Transverse colon (tissue), 4 donors: Measurements from ENCODE around the gene HES4. TPM values are rescaled to one million over a fixed set of nuclear protein-coding genes. Genes with fewer than 3 reads are reported as not detected.

Experiments used
- DNase-seq: peaks from one replicate; pipeline ENCODE4 v3.0.0-alpha.2; 2019
- H3K27ac ChIP-seq, 4 donors: fragments of 200-600 bp; sonication (generic); 2 replicates each; pipeline ENCODE4 v1.5.1; 2016 to 2018; ENCODE audit warnings: inconsistent platforms in 4 of 4
- H3K27me3 ChIP-seq: fragments of 200-600 bp; sonication (generic); 2 replicates; pipeline ENCODE4 v1.5.1; 2017; ENCODE audit warnings: inconsistent platforms
- H3K36me3 ChIP-seq, 4 donors: fragments of 200-600 bp; sonication (generic); 2 replicates each; pipeline ENCODE4 v1.5.1; 2017 to 2019; ENCODE audit warnings: inconsistent platforms in 4 of 4
- H3K4me1 ChIP-seq, 4 donors: fragments of 200-600 bp; sonication (generic); 2 replicates each; pipeline ENCODE4 v1.5.1; 2017 to 2020; ENCODE audit warnings: inconsistent platforms in 4 of 4
- H3K4me3 ChIP-seq, 4 donors: fragments of 200-600 bp; sonication (generic); 1 replicate in 1 of 4; 2 replicates in 3 of 4; pipeline versions ENCODE4 v1.5.1 to v1.6.1; 2017 to 2019; ENCODE audit warnings: inconsistent platforms in 4 of 4
- H3K9me3 ChIP-seq, 2 donors: fragments of 200-600 bp; sonication (generic); 2 replicates each; pipeline ENCODE4 v1.5.1; 2017 to 2019; ENCODE audit warnings: inconsistent platforms in 2 of 2
- EP300 ChIP-seq: sonication (generic); formaldehyde crosslinking; IDR thresholded peaks from one replicate; pipeline ENCODE4 v1.6.1; 2017; ENCODE audit warnings: antibody characterized with exemption, low read depth
- POLR2A ChIP-seq: fragments of 450-650 bp; IDR thresholded peaks from one replicate; pipeline ENCODE4 v1.6.1; 2016; ENCODE audit warnings: antibody characterized with exemption, mild to moderate bottlenecking, moderate library complexity
- POLR2AphosphoS5 ChIP-seq, 3 donors: sonication (generic); formaldehyde crosslinking; IDR thresholded peaks; one replicate each; pipeline ENCODE4 v1.6.1; 2016; ENCODE audit warnings: antibody characterized with exemption in 3 of 3
- WGBS, 2 donors: methylation state at CpG; one replicate each; pipeline ENCODE4 v1.1.5; 2018; ENCODE audit warnings: low coverage in 1 of 2; 5-methylcytosine and 5-hydroxymethylcytosine counted together
- in situ Hi-C, 4 donors: fragments of 200-750 bp; cut with MboI; loops; one replicate each; pipeline versions ENCODE4 v1.15.0 to v1.15.1; 2017; ENCODE audit warnings: low sequenced_read_pairs in 3 of 4, low pct_ligation_motif_present in 1 of 4, low pct_unique_long_range_greater_than_20kb in 1 of 4
- intact Hi-C: fragments of 100-400 bp; cut with DNase I; formaldehyde crosslinking; loops from one replicate; pipeline ENCODE4 v1.15.1; 2023; ENCODE audit warnings: low total_unique reads
- total RNA-seq, 4 donors: library from RNA; depleted of rRNA; stranded (reverse); fragments of >200 nt; gene quantifications; one replicate each; pipeline ENCODE4 v1.1.0, GENCODE V29; 2016
- TF ChIP-seq, protein P1 (sequence below), 5 experiments: fragments of 200-600 bp in 3 of 5; fragments of 450-650 bp in 2 of 5; sonication (generic) in 3 of 5; IDR thresholded peaks; 1 replicate in 2 of 5; 2 replicates in 3 of 5; pipeline ENCODE4 v1.5.1; 2016 to 2017; ENCODE audit warnings: antibody characterized with exemption in 5 of 5, inconsistent platforms in 3 of 5, mild to moderate bottlenecking in 2 of 5, moderate library complexity in 1 of 5

The HES4 gene
- total RNA-seq, 4 donors from 2014 or later, result 10.8 to 140 (median 15.7) TPM

GRCh38 chr1:1004420-1004779 is 4.5 kb upstream of the HES4 start:
- DNase-seq, result no peak
- Histone ChIP-seq H3K4me3 (no peak overlapping the region), H3K27me3 (peaks cover 31% of the 10 kb centered on the region), H3K9me3 (no peaks in the 10 kb centered on the region), H3K27ac (no peak overlapping the region), H3K36me3 (no peaks in the 10 kb centered on the region), H3K4me1 (peaks cover 22 to 47% (median 43%) of the 10 kb centered on the region in 4 donors)
- TF ChIP-seq POLR2AphosphoS5 (IDR thresholded peaks at IDR 0.05) (no peak), EP300 (no peak), POLR2A (no peak)
- intact Hi-C loops (no loop called here), in situ Hi-C loops (no loop called here)
- WGBS, 2 donors, result 68% methylated on average over 7 of the region's 7 CpGs; no CpG with 5 or more reads in 1 of the 2 donors

DNA sequence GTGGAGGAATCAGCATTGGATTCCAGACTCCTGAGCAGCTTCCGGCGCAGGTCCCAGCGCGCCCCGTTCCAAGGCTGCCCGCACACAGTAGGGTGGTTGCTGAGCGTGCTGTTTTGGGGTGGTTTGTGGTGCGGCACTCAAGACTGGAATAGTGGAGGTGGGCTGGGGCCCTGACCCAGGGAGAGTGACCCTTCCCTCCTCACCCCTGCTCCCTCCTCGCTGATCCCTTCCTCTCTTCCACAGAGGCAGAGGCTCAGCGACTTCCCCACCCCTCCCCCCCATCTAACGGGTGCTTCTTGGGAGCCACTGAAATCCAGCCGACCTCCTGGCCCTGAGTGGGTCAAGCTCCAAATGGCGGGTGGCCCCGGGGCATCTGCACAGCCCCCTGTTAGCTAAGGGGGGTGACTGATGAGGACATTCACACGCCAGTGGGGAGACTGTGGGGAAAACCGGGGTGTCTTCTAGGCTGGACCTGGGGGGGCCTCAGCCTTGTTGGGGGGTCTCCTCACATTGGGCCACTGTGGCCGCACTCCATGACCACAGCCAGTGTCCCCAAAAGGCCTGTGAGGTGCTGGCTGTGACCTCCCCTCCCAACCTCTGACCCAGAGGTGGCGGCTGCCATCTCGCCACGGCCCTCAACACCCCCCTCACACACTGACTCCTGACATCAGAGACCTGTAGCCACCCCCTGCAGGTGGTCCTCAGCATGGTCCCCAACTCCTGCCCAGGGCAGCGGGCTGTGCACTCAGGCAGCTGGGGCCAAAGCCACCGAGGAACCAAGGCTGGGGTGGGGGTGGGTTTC is 3.9 kb upstream of the HES4 start:
- Histone ChIP-seq H3K27me3 (peaks cover 37% of the 10 kb centered on the region), H3K36me3 (no peaks in the 10 kb centered on the region), H3K4me1 (peaks cover 25 to 53% (median 48%) of the 10 kb centered on the region in 4 donors), H3K27ac (no peak overlapping the region), H3K4me3 (no peak overlapping the region), H3K9me3 (no peaks in the 10 kb centered on the region)
- DNase-seq, result no peak
- 86% methylated on average over 17 of the region's 22 CpGs; no CpG with 5 or more reads in 1 of the 2 donors for WGBS, 2 donors
- in situ Hi-C loops (no loop called here), intact Hi-C loops (no loop called here)
- TF ChIP-seq, protein P1, sequence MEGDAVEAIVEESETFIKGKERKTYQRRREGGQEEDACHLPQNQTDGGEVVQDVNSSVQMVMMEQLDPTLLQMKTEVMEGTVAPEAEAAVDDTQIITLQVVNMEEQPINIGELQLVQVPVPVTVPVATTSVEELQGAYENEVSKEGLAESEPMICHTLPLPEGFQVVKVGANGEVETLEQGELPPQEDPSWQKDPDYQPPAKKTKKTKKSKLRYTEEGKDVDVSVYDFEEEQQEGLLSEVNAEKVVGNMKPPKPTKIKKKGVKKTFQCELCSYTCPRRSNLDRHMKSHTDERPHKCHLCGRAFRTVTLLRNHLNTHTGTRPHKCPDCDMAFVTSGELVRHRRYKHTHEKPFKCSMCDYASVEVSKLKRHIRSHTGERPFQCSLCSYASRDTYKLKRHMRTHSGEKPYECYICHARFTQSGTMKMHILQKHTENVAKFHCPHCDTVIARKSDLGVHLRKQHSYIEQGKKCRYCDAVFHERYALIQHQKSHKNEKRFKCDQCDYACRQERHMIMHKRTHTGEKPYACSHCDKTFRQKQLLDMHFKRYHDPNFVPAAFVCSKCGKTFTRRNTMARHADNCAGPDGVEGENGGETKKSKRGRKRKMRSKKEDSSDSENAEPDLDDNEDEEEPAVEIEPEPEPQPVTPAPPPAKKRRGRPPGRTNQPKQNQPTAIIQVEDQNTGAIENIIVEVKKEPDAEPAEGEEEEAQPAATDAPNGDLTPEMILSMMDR (IDR thresholded peaks at IDR 0.05), result no peak
- TF ChIP-seq EP300 (no peak), POLR2A (no peak), POLR2AphosphoS5 (IDR thresholded peaks at IDR 0.05) (no peak)

DNA sequence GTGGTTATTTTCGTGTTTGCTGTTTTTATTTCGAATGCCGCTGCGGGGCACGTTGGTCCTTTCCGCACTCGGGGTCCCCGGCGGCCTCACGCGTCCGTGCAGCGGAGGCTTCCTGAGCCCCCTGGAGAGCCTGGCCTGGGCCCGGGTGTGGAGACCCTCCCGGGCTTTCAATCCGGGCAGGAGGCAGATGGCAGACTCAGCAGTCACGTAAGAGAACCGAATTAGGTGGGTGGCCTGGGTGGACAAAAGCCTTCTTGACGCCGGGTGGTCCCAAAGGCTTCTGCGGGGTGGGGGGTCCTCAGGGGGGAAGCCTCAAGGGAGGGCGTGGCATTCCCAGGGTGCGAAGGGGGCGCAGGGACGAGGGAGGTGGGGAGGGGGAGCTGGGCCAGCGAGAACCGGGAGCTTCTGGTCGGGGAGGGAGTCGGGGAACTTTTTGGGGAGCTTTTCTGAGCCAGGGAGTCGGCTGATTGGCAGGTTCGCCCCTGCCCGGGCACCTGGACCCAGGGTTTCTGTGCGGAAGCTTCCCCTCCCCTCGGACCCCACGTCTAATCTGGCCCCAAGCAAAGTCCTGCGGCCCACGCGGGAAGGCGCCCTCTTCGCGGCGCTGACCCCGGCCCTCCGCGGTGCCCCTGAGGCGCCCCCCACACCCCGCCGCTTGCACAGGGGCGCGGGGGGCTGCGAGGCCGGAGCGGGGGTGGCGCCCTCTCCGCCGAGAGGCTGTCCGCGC is 1.3 kb upstream of the HES4 start:
- H3K4me3 ChIP-seq, result peak overlapping the region; percentile 9 to 68 (median 52)
- intact Hi-C loops (no loop called here), in situ Hi-C loops (no loop called here)
- no peak for DNase-seq
- peak overlapping the region; percentile 92 to 95 (median 94) for H3K27ac ChIP-seq
- peaks cover 60% of the 10 kb centered on the region for H3K27me3 ChIP-seq
- H3K36me3 ChIP-seq, result no peaks in the 10 kb centered on the region
- no peak for TF ChIP-seq POLR2AphosphoS5 (IDR thresholded peaks at IDR 0.05)
- TF ChIP-seq, protein P1 (IDR thresholded peaks at IDR 0.05), result peak in 1 of 5 experiments; percentile 13
- H3K4me1 ChIP-seq, result peaks cover 25 to 55% (median 53%) of the 10 kb centered on the region in 4 donors
- no peaks in the 10 kb centered on the region for H3K9me3 ChIP-seq
- 0 to 1% methylated on average over 7 to 31 of the region's 58 CpGs for WGBS, 2 donors

DNA sequence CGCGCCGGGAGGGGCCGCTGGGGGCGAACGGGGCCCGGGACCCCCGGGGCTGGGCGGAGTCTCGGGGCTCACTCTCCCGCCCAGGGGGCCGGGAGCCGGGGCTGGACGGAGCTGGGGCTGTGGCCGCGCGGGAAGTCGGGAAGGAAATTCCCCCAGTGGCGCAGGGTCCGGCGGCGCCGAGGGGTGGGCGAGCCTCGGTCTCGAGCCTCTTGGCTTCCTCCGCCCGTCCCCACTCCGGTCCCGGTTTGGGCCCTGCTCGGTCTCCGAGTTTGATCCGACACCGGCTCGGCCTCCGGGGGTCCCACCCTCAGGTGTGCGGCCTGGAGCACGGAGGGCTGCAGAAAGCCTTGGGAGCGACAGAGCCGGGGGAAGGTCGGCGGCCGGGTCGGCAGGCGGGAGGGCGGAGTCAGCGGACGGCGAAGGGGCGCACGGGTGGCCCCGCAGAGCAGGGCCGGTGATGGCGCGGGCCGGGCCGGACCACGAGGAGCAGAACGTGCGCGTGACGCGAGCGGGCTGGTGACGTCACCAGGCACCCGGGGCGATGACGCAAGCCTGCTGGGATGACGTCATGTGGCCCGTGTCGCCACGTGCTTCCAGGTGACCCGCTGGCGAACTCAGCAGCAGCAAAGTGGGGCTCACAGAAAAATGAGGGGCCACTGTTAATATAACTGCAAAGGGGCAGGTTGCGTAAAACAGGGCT is 610 bp upstream of the HES4 start:
- peak; percentile 84 for DNase-seq
- H3K4me3 ChIP-seq, result peak overlapping the region; percentile 50 to 68 (median 54)
- in situ Hi-C loops (no loop called here), intact Hi-C loops (no loop called here)
- peaks cover 20 to 53% (median 49%) of the 10 kb centered on the region in 4 donors for H3K4me1 ChIP-seq
- WGBS, 2 donors, result 2 to 40% methylated on average over 1 to 44 of the region's 75 CpGs
- peaks cover 67% of the 10 kb centered on the region for H3K27me3 ChIP-seq
- no peaks in the 10 kb centered on the region for H3K9me3 ChIP-seq
- H3K27ac ChIP-seq, result peak overlapping the region; percentile 92 to 95 (median 94)
- H3K36me3 ChIP-seq, result no peaks in the 10 kb centered on the region
- TF ChIP-seq, protein P1 (IDR thresholded peaks at IDR 0.05), result peak in 1 of 5 experiments; percentile 22
- TF ChIP-seq EP300 (peak; percentile 94), POLR2AphosphoS5 (IDR thresholded peaks at IDR 0.05) (peak; percentile 57 to 83 (median 73)), POLR2A (peak; percentile 11)
